ENCODE measurements around the gene EMP3.
"Not testable (repeated sequence)": the region's sequence is repeated elsewhere in the genome, so short reads cannot be mapped to it uniquely, and the experiment has no call there.

EMP3 gene

DNA sequence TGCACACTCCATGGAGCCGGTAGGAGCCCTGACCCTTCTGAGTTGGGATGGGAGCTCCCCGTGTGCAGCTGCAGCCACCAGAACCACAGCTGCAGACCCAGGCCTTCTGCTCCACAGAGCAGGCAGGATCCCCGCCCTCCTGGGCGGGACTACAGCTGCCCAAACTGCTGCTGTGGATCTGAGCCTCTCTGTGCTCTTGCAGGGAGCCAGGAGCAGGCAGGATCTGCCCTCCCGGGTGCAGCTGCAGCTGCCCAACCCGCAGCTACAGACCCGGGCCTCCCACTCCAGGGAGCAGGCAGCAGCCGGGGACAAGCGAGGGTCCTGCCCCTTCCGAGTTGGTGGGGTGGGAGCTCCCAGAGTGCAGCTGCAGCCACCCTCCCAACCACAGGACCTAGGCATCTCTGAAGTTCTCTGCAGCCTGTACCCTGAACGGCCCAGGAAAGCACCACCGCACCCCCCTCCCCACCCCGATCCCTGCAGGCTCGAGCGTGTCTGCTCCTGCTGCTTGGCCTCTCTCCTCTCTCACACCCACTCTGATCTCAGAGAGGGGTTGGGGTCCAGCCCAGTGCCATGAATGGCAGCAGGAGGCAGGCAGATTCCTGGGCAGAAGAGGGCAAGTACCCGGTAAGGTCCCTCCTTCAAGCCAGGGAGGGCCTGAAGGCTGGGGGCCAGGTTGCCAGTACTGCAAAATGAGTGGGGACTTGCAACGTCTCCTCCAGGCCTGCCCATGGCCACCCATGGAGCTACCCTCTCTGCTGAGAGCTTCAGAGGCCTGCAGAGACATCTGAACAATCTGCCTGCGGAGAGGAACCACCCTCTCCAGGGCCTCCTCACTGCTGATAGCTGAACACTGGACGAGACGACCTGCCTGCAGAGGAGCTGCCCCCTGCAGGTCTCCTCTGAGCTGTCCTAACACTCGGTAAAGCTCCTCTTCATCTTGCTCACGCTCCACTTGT is 16.4 kb upstream of the EMP3 start:
- H3K27ac Mint-ChIP-seq = no peak overlapping the region
- H3K9me3 Mint-ChIP-seq = peaks cover 4% of the 10 kb centered on the region
- H3K4me3 Mint-ChIP-seq = no peak overlapping the region

DNA sequence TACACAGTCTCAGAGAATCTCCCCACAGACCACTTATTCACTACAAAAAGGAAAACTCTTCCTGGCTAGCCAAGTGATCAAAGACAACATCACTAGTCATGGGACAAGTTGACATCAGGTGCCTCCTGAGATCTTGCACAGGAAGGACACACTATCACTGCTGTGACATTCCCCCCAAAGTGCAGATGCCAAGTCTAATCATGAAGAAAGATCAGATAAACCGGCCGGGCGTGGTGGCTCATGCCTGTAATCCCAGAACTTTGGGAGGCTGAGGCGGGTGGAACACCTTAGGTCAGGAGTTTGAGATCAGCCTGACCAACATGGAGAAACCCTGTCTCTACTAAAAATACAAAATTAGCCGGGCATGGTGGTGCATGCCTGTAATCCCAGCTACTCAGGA is 15.6 kb upstream of the EMP3 start:
- not testable (repeated sequence) for H3K9me3 Mint-ChIP-seq; H3K36me3 Mint-ChIP-seq (ENCODE audit: low read depth); H3K27ac Mint-ChIP-seq; H3K4me3 Mint-ChIP-seq; DNase-seq
- Mint-ChIP-seq H3K27me3 (ENCODE audit: low read depth, poor library complexity) (peaks cover 22% of the 10 kb centered on the region), H3K4me1 (peaks cover 26% of the 10 kb centered on the region)

More for the DNA sequence above, 16.4 kb upstream of the EMP3 start:
- TF ChIP-seq, protein P1, sequence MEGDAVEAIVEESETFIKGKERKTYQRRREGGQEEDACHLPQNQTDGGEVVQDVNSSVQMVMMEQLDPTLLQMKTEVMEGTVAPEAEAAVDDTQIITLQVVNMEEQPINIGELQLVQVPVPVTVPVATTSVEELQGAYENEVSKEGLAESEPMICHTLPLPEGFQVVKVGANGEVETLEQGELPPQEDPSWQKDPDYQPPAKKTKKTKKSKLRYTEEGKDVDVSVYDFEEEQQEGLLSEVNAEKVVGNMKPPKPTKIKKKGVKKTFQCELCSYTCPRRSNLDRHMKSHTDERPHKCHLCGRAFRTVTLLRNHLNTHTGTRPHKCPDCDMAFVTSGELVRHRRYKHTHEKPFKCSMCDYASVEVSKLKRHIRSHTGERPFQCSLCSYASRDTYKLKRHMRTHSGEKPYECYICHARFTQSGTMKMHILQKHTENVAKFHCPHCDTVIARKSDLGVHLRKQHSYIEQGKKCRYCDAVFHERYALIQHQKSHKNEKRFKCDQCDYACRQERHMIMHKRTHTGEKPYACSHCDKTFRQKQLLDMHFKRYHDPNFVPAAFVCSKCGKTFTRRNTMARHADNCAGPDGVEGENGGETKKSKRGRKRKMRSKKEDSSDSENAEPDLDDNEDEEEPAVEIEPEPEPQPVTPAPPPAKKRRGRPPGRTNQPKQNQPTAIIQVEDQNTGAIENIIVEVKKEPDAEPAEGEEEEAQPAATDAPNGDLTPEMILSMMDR (IDR thresholded peaks at IDR 0.05) = no peak
- DNase-seq = no peak
- Mint-ChIP-seq H3K36me3 (ENCODE audit: low read depth) (no peaks in the 10 kb centered on the region), H3K27me3 (ENCODE audit: low read depth, poor library complexity) (peaks cover 21% of the 10 kb centered on the region), H3K4me1 (peaks cover 24% of the 10 kb centered on the region)

DNA sequence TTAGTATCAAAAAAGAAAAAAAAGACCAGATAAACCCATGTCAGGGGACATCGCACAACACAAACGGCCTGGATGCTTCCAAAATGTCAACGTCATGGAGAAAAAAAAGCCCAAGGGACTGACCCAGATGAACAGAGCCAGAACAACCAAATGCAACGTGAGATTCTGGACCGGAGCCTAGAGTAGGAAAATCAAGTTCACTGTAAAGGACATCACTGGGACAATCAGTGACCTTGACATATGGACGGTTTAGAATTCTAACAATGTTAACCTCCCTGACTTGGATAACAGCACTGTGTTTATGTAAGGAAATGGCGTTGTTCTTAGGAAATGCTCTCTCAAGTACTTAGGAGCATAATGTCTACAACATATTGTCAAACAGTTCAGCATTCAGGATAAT is 15.1 kb upstream of the EMP3 start:
- Mint-ChIP-seq H3K27me3 (ENCODE audit: low read depth, poor library complexity) (peaks cover 21% of the 10 kb centered on the region), H3K4me1 (peaks cover 28% of the 10 kb centered on the region), H3K36me3 (ENCODE audit: low read depth) (no peaks in the 10 kb centered on the region), H3K27ac (no peak overlapping the region), H3K4me3 (no peak overlapping the region), H3K9me3 (peaks cover 4% of the 10 kb centered on the region)
- TF ChIP-seq, protein P1 (IDR thresholded peaks at IDR 0.05) = no peak
- DNase-seq = no peak

DNA sequence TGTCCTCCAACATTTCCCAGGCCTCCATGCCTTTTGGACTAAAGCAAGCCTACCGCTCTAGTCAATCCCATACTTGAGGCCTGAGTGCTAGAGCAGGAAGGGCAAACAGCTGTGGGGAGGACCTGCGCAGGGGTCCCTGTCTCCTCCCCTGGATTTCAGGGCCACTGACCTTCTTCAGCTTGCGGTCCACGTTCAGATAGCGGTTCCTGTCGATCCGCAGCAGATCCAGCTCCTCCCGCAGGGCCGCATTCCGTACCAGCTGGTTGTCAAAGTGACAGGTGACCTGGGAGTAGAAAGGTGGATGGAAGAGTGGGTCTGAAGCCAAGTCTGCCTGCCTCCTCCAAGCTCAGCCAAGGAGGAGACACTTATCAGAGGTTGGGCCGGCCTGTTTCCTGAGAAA is 14.0 kb upstream of the EMP3 start:
- H3K4me3 Mint-ChIP-seq = no peak overlapping the region
- peaks cover 34% of the 10 kb centered on the region for H3K4me1 Mint-ChIP-seq
- peak overlapping the region; percentile 31 for H3K27ac Mint-ChIP-seq
- peaks cover 4% of the 10 kb centered on the region for H3K9me3 Mint-ChIP-seq
- H3K27me3 Mint-ChIP-seq (ENCODE audit: low read depth, poor library complexity) = peaks cover 18% of the 10 kb centered on the region
- H3K36me3 Mint-ChIP-seq (ENCODE audit: low read depth) = no peaks in the 10 kb centered on the region
- no peak for DNase-seq
- TF ChIP-seq, protein P1 (IDR thresholded peaks at IDR 0.05) = no peak

DNA sequence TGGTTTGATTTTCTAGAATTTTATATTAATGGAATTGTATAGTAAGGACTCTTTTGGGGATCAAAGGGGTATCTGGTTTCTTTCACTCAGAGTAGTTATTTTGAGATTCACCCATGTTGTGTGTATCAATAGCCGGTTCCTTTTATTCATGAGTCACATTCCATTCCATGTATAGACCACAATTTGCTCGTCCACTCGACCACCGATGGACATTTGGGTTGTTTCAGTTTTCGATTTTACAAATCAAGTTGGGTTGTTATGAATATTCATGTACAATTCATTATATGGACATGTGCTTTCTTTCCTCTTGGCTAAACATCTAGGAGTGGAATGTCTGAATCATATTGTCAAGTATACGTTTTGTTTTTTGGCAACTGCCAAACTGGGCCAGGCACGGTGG is 9.6 kb upstream of the EMP3 start:
- H3K4me3 Mint-ChIP-seq = no peak overlapping the region
- no peak overlapping the region for H3K27ac Mint-ChIP-seq
- DNase-seq = no peak
- H3K27me3 Mint-ChIP-seq (ENCODE audit: low read depth, poor library complexity) = peaks cover 23% of the 10 kb centered on the region
- H3K4me1 Mint-ChIP-seq = peaks cover 49% of the 10 kb centered on the region
- H3K9me3 Mint-ChIP-seq = no peaks in the 10 kb centered on the region
- no peaks in the 10 kb centered on the region for H3K36me3 Mint-ChIP-seq (ENCODE audit: low read depth)
- TF ChIP-seq, protein P1 (IDR thresholded peaks at IDR 0.05) = no peak

DNA sequence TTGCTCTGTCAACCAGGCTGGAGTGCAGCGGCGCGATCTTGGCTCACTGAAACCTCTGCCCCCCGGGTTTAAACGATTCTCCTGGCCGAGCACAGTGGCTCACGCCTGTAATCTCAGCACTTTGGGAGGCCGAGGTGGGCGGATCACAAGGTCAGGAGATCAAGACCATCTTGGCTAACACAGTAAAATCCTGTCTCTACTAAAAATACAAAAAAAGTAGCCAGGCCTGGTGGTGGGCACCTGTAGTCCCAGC is 7.7 kb upstream of the EMP3 start:
- not testable (repeated sequence) for H3K4me3 Mint-ChIP-seq; H3K9me3 Mint-ChIP-seq; DNase-seq; H3K36me3 Mint-ChIP-seq (ENCODE audit: low read depth)
- peaks cover 63% of the 10 kb centered on the region for H3K4me1 Mint-ChIP-seq
- peak overlapping the region; percentile 87 for H3K27ac Mint-ChIP-seq
- peaks cover 14% of the 10 kb centered on the region for H3K27me3 Mint-ChIP-seq (ENCODE audit: low read depth, poor library complexity)

Measured in nephron progenitor cell (in vitro differentiated cells).